ENCODE data around the gene GOLGA1. TPM values are rescaled to one million over a fixed set of nuclear protein-coding genes. Genes with fewer than 3 reads are reported as not detected.

The GOLGA1 gene
- polyA plus RNA-seq, 3 donors: 3.1 to 15.7 (median 8.0) TPM

- 61% methylated on average over 5 of the region's 7 CpGs for WGBS (ENCODE audit: insufficient coverage)
- no peak for DNase-seq
These were observed 86.1 kb downstream of the GOLGA1 start for GRCh38 chr9:124854822-124855221.

DNA sequence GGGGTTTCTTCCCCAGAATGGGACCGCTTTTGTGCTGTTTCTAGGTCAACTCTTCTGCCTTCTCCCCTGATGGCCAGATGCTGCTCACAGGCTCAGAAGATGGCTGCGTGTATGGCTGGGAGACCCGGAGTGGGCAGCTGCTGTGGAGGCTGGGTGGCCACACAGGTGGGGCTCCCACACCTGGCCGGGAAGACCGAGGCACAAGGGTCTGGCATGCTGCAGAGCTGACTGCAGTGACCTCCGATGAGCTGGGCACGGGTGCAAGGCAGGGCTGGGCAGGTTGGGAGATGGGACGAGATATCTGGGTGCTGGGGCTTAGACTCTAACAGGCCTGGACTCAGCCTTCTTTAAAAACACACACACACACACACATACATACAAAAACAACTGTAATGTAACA, 86.7 kb downstream of the GOLGA1 start:
- Histone ChIP-seq H3K4me3 (replicated peaks in 1 of 3; ENCODE audit: low read depth in 2 of 3, low read length in 3 of 3) (no peak overlapping the region), H3K27ac (ENCODE audit: low read depth in 1 of 2, low read length in 2 of 2) (no peak overlapping the region), H3K9ac (ENCODE audit: insufficient read depth, low read length, poor library complexity, severe bottlenecking) (no peak overlapping the region), H3K79me2 (ENCODE audit: insufficient read depth, low read length) (peaks cover 5% of the 10 kb centered on the region), H3K4me2 (replicated peaks; ENCODE audit: extremely low read depth, low read length, poor library complexity, severe bottlenecking) (no peak overlapping the region), H3K9me3 (replicated peaks in 1 of 2; ENCODE audit: control insufficient read depth in 1 of 2, insufficient read depth in 1 of 2, low read length in 2 of 2) (no peaks in the 10 kb centered on the region), H3K4me1 (ENCODE audit: control insufficient read depth in 1 of 2, insufficient read depth in 2 of 2, low read length in 2 of 2) (peaks cover 7 to 13% of the 10 kb centered on the region in 2 donors), H3K27me3 (ENCODE audit: control insufficient read depth in 2 of 2, insufficient read depth in 2 of 2, low read length in 2 of 2) (no peaks in the 10 kb centered on the region), H4K20me1 (ENCODE audit: insufficient read depth, low read length) (peaks cover 33% of the 10 kb centered on the region), H2AFZ (ENCODE audit: insufficient read depth, low read depth, low read length, poor library complexity, severe bottlenecking) (no peak overlapping the region), H3K36me3 (replicated peaks in 1 of 2; ENCODE audit: control insufficient read depth in 1 of 2, insufficient read depth in 2 of 2, low read length in 2 of 2) (peaks cover 25 to 26% of the 10 kb centered on the region in 2 donors)
- no peak for TF ChIP-seq CTCF (IDR thresholded peaks at IDR 0.05)
- Mint-ChIP-seq H3K9me3 (no peaks in the 10 kb centered on the region), H3K27ac (peak overlapping the region in 1 of 7 donors; percentile 30), H3K27me3 (ENCODE audit: low read depth in 3 of 3) (peaks cover 6 to 13% (median 8%) of the 10 kb centered on the region in 3 donors), H3K4me3 (peak overlapping the region; percentile 15 to 47), H3K4me1 (peaks cover 8% of the 10 kb centered on the region), H3K36me3 (peaks cover 23 to 26% of the 10 kb centered on the region in 2 donors)
- 88% methylated on average over 2 of the region's 8 CpGs for WGBS (ENCODE audit: insufficient coverage)
- no peak for DNase-seq
- intact Hi-C loops (cut with micrococcal nuclease): loop anchor here (5.0 kb wide), 2 partner anchors 142 to 237 kb away; no protein-coding TSS in a partner anchor

More at GRCh38 chr9:124854822-124855221, 86.1 kb downstream of the GOLGA1 start:
- H3K4me2 ChIP-seq (replicated peaks; ENCODE audit: extremely low read depth, low read length, poor library complexity, severe bottlenecking): no peak overlapping the region
- no peak overlapping the region for H2AFZ ChIP-seq (ENCODE audit: insufficient read depth, low read depth, low read length, poor library complexity, severe bottlenecking)
- no peaks in the 10 kb centered on the region for H3K27me3 ChIP-seq (ENCODE audit: control insufficient read depth in 2 of 2, insufficient read depth in 2 of 2, low read length in 2 of 2)
- H3K36me3 ChIP-seq (replicated peaks in 1 of 2; ENCODE audit: control insufficient read depth in 1 of 2, insufficient read depth in 2 of 2, low read length in 2 of 2): peaks cover 31 to 32% of the 10 kb centered on the region in 2 donors
- no peak for TF ChIP-seq CTCF (IDR thresholded peaks at IDR 0.05)
- no peak overlapping the region for H3K9ac ChIP-seq (ENCODE audit: insufficient read depth, low read length, poor library complexity, severe bottlenecking)
- no peaks in the 10 kb centered on the region for H3K9me3 Mint-ChIP-seq
- peaks cover 40% of the 10 kb centered on the region for H4K20me1 ChIP-seq (ENCODE audit: insufficient read depth, low read length)
- H3K27me3 Mint-ChIP-seq (ENCODE audit: low read depth in 3 of 3): peaks cover 5 to 13% (median 6%) of the 10 kb centered on the region in 3 donors
- H3K4me1 ChIP-seq (ENCODE audit: control insufficient read depth in 1 of 2, insufficient read depth in 2 of 2, low read length in 2 of 2): peaks cover 7 to 16% of the 10 kb centered on the region in 2 donors
- peaks cover 14% of the 10 kb centered on the region for H3K4me1 Mint-ChIP-seq
- H3K9me3 ChIP-seq (replicated peaks in 1 of 2; ENCODE audit: control insufficient read depth in 1 of 2, insufficient read depth in 1 of 2, low read length in 2 of 2): no peaks in the 10 kb centered on the region
- peak overlapping the region in 2 of 7 donors; percentile 10 to 31 for H3K27ac Mint-ChIP-seq
- H3K79me2 ChIP-seq (ENCODE audit: insufficient read depth, low read length): peaks cover 12% of the 10 kb centered on the region
- H3K4me3 ChIP-seq (replicated peaks in 1 of 3; ENCODE audit: low read depth in 2 of 3, low read length in 3 of 3): no peak overlapping the region
- peaks cover 29 to 33% of the 10 kb centered on the region in 2 donors for H3K36me3 Mint-ChIP-seq
- intact Hi-C loops (cut with micrococcal nuclease): loop anchor here (5.0 kb wide), 2 partner anchors 143 to 238 kb away; no protein-coding TSS in a partner anchor
- no peak overlapping the region for H3K4me3 Mint-ChIP-seq
- H3K27ac ChIP-seq (ENCODE audit: low read depth in 1 of 2, low read length in 2 of 2): no peak overlapping the region
